ENCODE measurements around the gene DNM1. TPM values are rescaled to one million over a fixed set of nuclear protein-coding genes. Genes with fewer than 3 reads are reported as not detected.

DNM1 gene
- total and polyA plus RNA-seq, 2 experiments from 2014 or later, result 36.0 to 42.0 TPM

GRCh38 chr9:128208946-128209669 is 5.9 kb downstream of the DNM1 start (continued):
- TF ChIP-seq ZNF462 (CRISPR knock-in tag; IDR thresholded peaks at IDR 0.05) (no peak), NANOG (IDR thresholded peaks at IDR 0.05; ENCODE audit: borderline replicate concordance) (no peak), CTCF (conservative IDR thresholded peaks at IDR 0.05; ENCODE audit: low read depth in 2 of 2) (no peak), CREB1 (CRISPR knock-in tag; IDR thresholded peaks at IDR 0.05; ENCODE audit: low read depth) (no peak)

GRCh38 chr9:128211186-128211980 is 8.2 kb downstream of the DNM1 start:
- no peak overlapping the region for H2AFZ ChIP-seq
- no peaks in the 10 kb centered on the region for H3K9me3 Mint-ChIP-seq

More at GRCh38 chr9:128211186-128211980, 8.2 kb downstream of the DNM1 start:
- H3K36me3 Mint-ChIP-seq (ENCODE audit: low read depth), result peaks cover 2% of the 10 kb centered on the region; the same call in 1 of the 3 replicates
- H3K27me3 Mint-ChIP-seq (ENCODE audit: insufficient read depth, low read depth, poor library complexity), result peaks cover 15% of the 10 kb centered on the region
- no peak for DNase-seq (ENCODE audit: low spot score)
- Histone ChIP-seq H3K4me3 (no peak overlapping the region), H4K20me1 (replicated peaks; ENCODE audit: insufficient read depth) (peaks cover 2% of the 10 kb centered on the region), H3F3A (replicated peaks; ENCODE audit: low read depth) (no peaks in the 10 kb centered on the region), H3K4me1 (ENCODE audit: insufficient read depth) (no peaks in the 10 kb centered on the region), H3K36me3 (ENCODE audit: insufficient read depth) (no peaks in the 10 kb centered on the region), H3K9me2 (ENCODE audit: insufficient read depth) (no peaks in the 10 kb centered on the region), H3K79me2 (replicated peaks; ENCODE audit: insufficient read depth) (no peaks in the 10 kb centered on the region), H3K4me2 (no peak overlapping the region), H3K27ac (ENCODE audit: low read depth) (no peak overlapping the region), H3K27me3 (ENCODE audit: insufficient read depth) (no peaks in the 10 kb centered on the region)
- TF ChIP-seq EZH2phosphoT487 (IDR thresholded peaks at IDR 0.05; ENCODE audit: unreplicated experiment) (no peak), ZNF331 (CRISPR knock-in tag; IDR thresholded peaks at IDR 0.05; ENCODE audit: low read depth) (no peak), NANOG (IDR thresholded peaks at IDR 0.05; ENCODE audit: borderline replicate concordance) (no peak), STAT1 (IDR thresholded peaks at IDR 0.05; ENCODE audit: unreplicated experiment) (no peak), ZNF114 (CRISPR knock-in tag; IDR thresholded peaks at IDR 0.05) (no peak)
- no peak overlapping the region for H3K4me3 Mint-ChIP-seq
- H3K4me1 Mint-ChIP-seq, result peaks cover 8% of the 10 kb centered on the region; the same call in 2 of the 3 replicates
- peak overlapping the region; percentile 54; the same call in 1 of the 2 replicates for H3K27ac Mint-ChIP-seq
- no peak for ATAC-seq

Measured in GM23338 (cell line).